Esophagus squamous epithelium (tissue), 4 donors: Measurements from ENCODE around the gene UBE2E1.

Experiments
- CTCF ChIP-seq, 6 experiments: fragments of 450-650 bp in 4 of 6; fragments of 200-600 bp in 2 of 6; sonication (generic) in 2 of 6; IDR thresholded peaks; one replicate each; pipeline ENCODE4 v1.5.1; 2016 to 2019; ENCODE audit warnings: antibody characterized with exemption in 6 of 6, mild to moderate bottlenecking in 4 of 6, moderate library complexity in 4 of 6
- POLR2A ChIP-seq, 4 donors: fragments of 450-650 bp; IDR thresholded peaks; one replicate each; pipeline ENCODE4 v1.6.1; 2017; ENCODE audit warnings: antibody characterized with exemption in 4 of 4, mild to moderate bottlenecking in 4 of 4, moderate library complexity in 3 of 4

- TF ChIP-seq POLR2A (IDR thresholded peaks at IDR 0.05) = no peak
- TF ChIP-seq CTCF (IDR thresholded peaks at IDR 0.05) = no peak
These were observed 39.8 kb downstream of the UBE2E1 start for GRCh38 chr3:23845326-23846216.
